HG02870 (cell line): Measurements from ENCODE around the gene CTDSPL.
"Not testable (repeated sequence)": the region's sequence is repeated elsewhere in the genome, so short reads cannot be mapped to it uniquely, and the experiment has no call there.

Experiments
- ATAC-seq: cut with Tn5 transposase; IDR thresholded peaks from one replicate; pipeline ENCODE4 v1.9.1; 2021; ENCODE audit warnings: mild to moderate bottlenecking, moderate library complexity; ENCODE audit not compliant: unreplicated experiment

CTDSPL gene

DNA sequence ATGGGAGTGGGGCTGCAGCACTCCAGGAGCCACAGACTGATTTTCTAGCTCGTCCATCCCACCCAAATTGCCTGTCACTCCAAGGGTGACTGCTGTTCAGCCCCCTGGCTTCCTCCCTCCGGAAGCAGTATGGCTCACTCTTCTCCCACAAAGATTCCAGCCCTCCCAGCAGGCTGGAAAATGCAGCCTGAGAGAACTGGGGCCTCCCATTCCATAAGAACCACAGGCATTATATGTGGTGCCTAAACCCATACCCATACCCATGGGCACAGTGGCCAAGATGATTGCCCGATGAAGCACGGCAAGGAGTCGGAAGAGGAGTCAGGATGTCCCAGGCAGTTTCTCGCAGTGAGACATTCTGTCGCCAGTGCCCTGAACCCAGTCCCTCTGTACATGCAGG, 122.9 kb downstream of the CTDSPL start:
- no peak for ATAC-seq

DNA sequence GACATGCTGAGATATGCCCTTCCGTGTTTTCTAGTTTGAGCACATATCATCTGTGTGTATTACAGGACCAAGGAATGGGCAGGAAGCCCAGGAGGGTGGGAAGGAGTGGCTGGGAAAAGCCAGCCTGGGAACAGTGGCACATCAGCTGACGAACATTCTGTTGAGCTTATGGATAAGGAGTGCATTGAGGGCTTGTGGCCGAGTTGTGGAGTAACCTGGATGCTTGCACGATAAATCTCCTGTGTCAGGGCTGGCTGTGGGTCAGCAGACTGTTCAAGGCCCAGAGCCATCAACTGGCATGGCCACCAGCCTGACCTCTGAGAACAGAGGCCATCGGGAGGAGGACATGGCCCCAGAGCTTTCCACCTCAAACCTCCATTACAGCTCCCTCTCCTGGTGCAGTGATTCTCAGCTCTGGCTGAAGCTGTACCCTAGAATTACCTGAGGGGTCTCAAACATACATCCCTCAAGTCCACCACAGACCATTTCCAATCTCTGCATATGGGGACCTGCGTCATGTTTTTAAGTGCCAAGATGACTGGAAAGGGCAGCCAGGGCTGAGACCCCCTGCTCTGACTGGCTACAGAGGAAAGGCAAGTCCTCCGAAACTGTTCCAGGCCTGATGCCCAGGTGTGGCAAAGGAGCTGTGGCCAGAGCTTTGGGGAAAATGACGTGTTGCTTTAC, 124.1 kb downstream of the CTDSPL start:
- ATAC-seq: no peak

- ATAC-seq: no peak
These were observed 125.0 kb downstream of the CTDSPL start for GRCh38 chr3:37986479-37987314.

DNA sequence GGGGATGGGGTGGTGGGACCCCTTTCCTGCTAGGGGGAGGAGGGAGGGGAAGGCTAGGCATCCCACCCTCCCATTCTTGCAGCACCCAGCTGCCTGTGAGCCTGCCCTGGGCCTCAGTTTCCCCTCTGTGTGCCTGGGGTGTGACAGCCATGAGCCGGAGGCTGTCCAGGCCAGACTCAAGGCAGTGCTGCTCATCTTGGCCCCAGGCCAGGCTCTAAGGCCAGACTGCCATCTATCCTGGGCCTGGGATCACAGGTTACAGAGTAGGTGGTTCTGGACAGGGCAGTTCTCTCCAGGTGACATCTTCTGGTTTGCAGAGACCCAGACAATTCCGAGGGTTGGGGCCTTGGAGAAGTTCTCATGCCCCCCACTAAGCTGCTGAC, 125.6 kb downstream of the CTDSPL start:
- no peak for ATAC-seq

DNA sequence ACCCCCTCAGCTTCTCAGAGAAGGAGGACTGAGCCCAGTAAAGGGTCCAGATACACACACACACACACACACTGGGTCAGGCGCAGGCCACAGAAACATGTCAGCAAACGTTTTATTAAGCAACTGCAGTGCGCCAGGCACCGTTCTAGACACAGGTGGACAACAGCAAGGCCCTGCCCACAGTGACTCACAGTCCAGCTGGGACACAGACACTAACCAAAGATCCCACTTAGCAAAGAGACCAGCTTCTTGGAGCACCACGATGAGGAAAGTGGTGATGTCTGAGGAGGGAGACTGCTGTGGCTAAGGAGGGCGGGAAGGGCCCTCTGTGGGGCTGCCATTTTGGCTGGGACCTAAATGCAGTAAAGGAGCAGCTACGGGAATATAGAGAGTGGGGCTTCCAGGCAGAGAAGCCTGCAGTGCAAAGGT, 126.1 kb downstream of the CTDSPL start:
- no peak for ATAC-seq

DNA sequence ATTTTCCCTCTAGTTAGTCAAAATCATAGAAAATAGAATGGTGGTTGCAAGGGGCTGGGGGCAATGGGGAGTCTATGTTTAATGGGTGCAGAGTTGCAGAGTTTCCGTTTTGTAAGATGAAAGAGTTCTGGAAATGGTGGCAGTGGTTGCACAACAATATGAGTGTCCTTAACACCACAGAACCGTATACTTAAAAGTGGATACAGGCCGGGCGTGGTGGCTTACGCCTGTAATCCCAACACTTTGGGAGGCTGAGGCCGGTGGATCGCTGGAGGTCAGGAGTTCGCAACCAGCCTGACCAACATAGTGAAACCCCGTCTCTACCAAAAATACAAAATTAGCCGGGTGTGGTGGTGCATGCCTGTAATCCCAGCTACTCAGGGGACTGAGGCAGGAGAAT, 126.7 kb downstream of the CTDSPL start:
- ATAC-seq: not testable (repeated sequence)

GRCh38 chr3:37988931-37989525, 127.3 kb downstream of the CTDSPL start:
- no peak for ATAC-seq

DNA sequence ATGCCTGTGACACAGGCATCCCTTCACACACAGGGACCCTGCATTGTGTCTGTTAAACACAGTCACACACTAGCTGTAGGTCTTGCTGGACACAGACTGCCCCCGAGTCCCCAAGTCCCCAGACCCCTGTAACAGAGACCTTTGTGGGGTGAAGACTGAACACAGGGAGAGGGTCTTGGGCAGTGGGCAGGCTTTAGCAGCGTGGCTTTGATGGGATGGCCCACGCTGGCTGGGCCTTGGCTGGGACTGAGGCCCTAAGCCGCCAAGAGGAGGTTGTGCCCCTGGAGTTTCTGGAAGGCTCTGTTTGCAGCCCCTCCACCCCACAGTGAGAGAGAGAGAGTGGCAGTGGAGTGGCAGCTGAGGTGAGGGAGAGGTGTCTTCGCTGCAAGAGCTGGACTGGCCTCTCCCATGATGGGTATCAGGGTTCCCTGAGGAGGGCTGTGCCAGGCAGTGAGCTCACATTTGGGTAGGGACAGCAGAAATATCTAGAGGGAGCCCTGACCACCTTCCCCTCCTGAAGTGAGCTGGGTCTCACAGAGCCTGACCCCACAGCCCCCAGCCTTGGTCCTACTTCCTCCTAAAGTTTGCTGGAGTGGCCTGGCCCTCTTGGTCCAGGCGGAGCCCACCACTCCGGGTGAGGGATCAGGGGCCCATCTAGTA, 128.3 kb downstream of the CTDSPL start:
- ATAC-seq: no peak

DNA sequence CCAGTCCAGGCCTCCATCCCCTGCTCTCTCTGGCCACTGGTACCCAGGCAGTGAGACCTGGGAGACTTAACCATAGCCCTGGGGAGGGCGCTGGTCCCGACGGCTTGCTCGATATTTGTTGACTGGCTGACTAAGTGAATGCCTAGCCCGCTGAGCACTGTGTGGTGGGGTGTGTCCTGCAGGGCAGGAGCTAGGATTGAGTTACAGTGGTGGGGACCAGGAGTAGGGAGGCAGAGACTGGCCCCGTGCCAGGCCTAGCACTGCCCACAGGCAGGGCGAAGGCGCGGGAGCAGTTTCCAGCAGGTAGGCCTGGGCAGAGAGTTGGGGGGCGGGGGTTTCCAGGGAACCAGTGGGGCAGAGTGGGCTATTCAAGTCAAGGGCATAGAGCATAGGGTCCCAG, 128.8 kb downstream of the CTDSPL start, which contains the start of gene VILL:
Gene VILL, plus strand, starts transcription at position 260 of the 400 bp plus-strand sequence. CDS start 2,887 bp downstream, outside the sequence.
- ATAC-seq: no peak

GRCh38 chr3:37991109-37991508, 129.4 kb downstream of the CTDSPL start:
- ATAC-seq: no peak

DNA sequence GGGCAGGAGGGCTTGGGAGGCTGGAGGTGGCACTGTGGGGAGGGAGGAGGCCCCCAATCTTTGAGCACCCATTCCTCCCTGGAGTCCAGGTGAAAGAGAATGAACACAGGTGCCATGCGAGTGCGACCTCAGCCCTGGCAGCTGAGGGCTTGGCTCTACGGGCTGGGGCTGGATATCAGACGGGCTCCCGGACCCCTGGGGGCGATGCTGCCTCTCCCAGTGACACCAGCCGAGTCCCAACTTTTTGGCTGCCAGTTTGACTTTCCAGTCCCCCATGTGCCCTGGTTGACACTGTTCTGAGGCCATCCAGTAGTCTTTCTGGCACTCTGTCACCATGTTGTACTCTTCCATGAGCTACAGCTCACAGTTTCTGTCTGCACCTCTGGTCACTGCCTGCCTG, 130.1 kb downstream of the CTDSPL start:
- ATAC-seq: no peak

DNA sequence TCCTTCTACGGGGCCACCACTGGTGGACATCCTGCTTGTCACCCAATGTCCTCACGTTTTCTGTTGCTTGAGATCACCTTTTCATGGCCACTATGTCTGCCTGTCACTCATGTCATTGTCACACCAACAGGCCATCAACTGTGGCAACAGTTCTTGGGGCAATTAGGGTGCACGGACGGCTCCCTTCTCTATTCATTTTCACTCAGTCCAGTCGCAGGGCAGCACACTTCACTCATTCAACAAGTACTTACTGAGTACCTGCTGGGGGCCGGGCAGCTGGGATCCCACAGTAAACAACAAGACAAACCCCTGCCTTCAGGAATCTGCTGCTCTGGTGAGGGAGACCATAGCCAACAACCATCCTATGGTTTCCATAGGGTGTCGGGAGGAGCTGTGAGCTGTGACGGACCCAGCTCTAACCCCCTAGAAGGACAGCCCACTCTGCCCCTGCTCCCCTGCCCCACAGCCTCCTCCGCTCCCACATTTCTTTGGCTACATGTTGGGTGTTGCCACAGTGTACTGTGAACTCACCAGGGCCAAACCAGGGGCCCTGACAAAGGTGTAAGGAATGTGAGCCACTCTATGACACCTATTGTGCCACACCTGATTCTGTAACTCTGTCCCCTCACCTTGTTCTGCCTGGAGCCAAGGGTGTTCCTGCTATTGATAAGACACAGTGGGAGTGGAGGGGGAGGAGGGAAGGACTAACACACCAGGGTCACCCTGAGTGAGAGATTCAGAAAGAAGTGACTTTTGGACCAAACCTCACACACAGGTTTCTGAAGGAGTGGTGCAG, 130.8 kb downstream of the CTDSPL start:
- no peak for ATAC-seq

- no peak for ATAC-seq
These were observed 131.4 kb downstream of the CTDSPL start for GRCh38 chr3:37993067-37993455.

- ATAC-seq: no peak
These were observed 131.8 kb downstream of the CTDSPL start for GRCh38 chr3:37993460-37993819.

DNA sequence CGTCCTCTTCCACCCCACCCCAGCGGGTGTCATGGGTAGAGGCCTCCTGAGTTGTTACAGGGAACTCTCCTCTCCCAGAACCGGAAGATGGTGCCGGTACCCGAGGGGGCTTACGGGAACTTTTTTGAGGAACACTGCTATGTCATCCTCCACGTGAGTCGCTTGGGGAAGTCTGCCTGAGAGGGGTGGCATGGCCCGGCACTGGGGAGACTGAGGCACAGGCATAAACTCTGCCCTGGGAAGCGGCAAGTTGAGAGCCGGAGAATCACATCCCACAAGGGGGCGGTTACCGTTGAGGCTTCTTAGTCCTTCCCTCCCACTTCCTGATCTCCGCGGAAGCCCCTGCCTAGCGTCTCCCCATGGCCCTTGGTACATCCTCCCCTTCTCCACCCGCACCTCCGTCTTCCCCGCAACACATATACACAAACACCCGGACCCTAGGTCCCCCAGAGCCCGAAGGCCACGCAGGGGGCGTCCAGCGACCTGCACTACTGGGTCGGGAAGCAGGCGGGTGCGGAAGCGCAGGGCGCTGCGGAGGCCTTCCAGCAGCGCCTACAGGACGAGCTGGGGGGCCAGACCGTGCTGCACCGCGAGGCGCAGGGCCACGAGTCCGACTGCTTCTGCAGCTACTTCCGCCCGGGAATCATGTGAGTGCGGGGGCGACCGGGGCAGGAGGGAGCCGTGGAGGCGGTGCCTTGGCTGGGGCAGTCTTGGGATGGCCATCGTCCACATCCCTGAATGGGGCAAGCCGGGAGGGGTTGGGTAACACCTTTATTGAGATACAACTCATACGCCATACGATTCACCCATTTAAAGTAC, 132.3 kb downstream of the CTDSPL start:
- ATAC-seq: peak; percentile 56

DNA sequence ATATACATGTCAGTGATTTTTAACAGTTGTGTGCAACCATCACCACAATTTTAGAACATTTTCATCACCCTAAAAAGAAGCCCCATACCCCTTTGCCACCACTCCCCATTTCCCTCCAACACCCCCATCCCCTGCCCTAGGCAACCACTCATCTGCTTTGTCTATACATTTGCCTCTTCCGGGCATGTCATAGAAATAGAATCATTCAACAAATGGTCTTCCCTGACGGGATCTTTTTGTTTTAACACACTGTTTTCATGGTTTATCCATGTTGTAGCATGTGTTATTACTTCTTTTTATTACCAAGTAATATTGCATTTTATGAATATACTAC, 132.9 kb downstream of the CTDSPL start:
- no peak for ATAC-seq

- no peak for ATAC-seq
These were observed 134.3 kb downstream of the CTDSPL start for GRCh38 chr3:37995652-37996641.

- peak; percentile 53 for ATAC-seq
These were observed 135.2 kb downstream of the CTDSPL start for GRCh38 chr3:37996785-37997301.
